HG03135 (cell line): ENCODE results near the gene TOR1A.
"Not testable (repeated sequence)": the region's sequence is repeated elsewhere in the genome, so short reads cannot be mapped to it uniquely, and the experiment has no call there.

Source experiments
- ATAC-seq: cut with Tn5 transposase; IDR thresholded peaks from one replicate; pipeline ENCODE4 v1.9.1; 2021; ENCODE audit warnings: mild to moderate bottlenecking, moderate library complexity; ENCODE audit not compliant: unreplicated experiment

Gene TOR1A

GRCh38 chr9:129783516-129784361 is 40.2 kb downstream of the TOR1A start:
- ATAC-seq, result no peak

- no peak for ATAC-seq
Measured at GRCh38 chr9:129781981-129782380, 42.0 kb downstream of the TOR1A start.

- ATAC-seq, result no peak
Measured at GRCh38 chr9:129781131-129781530, 42.8 kb downstream of the TOR1A start.

- ATAC-seq, result no peak
Measured at GRCh38 chr9:129779560-129780190, 44.3 kb downstream of the TOR1A start.

GRCh38 chr9:129778469-129778868 is 45.5 kb downstream of the TOR1A start:
- ATAC-seq, result no peak

GRCh38 chr9:129777769-129778130 is 46.2 kb downstream of the TOR1A start:
- ATAC-seq, result no peak

GRCh38 chr9:129776938-129777768 is 46.8 kb downstream of the TOR1A start:
- no peak for ATAC-seq

- ATAC-seq, result no peak
Measured at GRCh38 chr9:129776566-129776937, 47.4 kb downstream of the TOR1A start.

- ATAC-seq, result not testable (repeated sequence)
Measured at GRCh38 chr9:129776096-129776495, 47.8 kb downstream of the TOR1A start.

GRCh38 chr9:129775448-129775798 is 48.5 kb downstream of the TOR1A start:
- ATAC-seq, result no peak

GRCh38 chr9:129774791-129775447 is 49.0 kb downstream of the TOR1A start:
- no peak for ATAC-seq

- no peak for ATAC-seq
Measured at GRCh38 chr9:129773262-129774048, 50.5 kb downstream of the TOR1A start.

- ATAC-seq, result no peak
Measured at GRCh38 chr9:129770741-129771140, 53.2 kb downstream of the TOR1A start.

- ATAC-seq, result no peak
Measured at GRCh38 chr9:129769669-129770068, 54.3 kb downstream of the TOR1A start.

GRCh38 chr9:129768486-129768885 is 55.5 kb downstream of the TOR1A start:
- no peak for ATAC-seq

- no peak for ATAC-seq
Measured at GRCh38 chr9:129765764-129766317, 58.1 kb downstream of the TOR1A start.

- no peak for ATAC-seq
Measured at GRCh38 chr9:129762985-129763926, 60.7 kb downstream of the TOR1A start.
